HG03439 (cell line): ENCODE data around the gene BAIAP2L1.

Source experiments
- ATAC-seq: cut with Tn5 transposase; IDR thresholded peaks from one replicate; pipeline ENCODE4 v1.9.1; 2021; ENCODE audit warnings: mild to moderate bottlenecking, moderate library complexity; ENCODE audit not compliant: unreplicated experiment

The BAIAP2L1 gene

GRCh38 chr7:98280791-98281756, 119.8 kb downstream of the BAIAP2L1 start, which contains the start of gene BRI3:
Gene BRI3, plus strand, starts transcription at chr7:98281686. Its CDS starts 110 bp downstream, at chr7:98281796.
- peak; percentile 78 for ATAC-seq

GRCh38 chr7:98280296-98280695, 120.6 kb downstream of the BAIAP2L1 start:
- no peak for ATAC-seq

- ATAC-seq = no peak
Observed at GRCh38 chr7:98278936-98279335, 122.0 kb downstream of the BAIAP2L1 start.

- no peak for ATAC-seq
Observed at GRCh38 chr7:98278408-98278807, 122.5 kb downstream of the BAIAP2L1 start.

GRCh38 chr7:98276241-98276761, 124.6 kb downstream of the BAIAP2L1 start:
- ATAC-seq = no peak

GRCh38 chr7:98267303-98267702, 133.6 kb downstream of the BAIAP2L1 start:
- ATAC-seq = no peak

GRCh38 chr7:98266840-98267239, 134.1 kb downstream of the BAIAP2L1 start:
- no peak for ATAC-seq

- ATAC-seq = no peak
Observed at GRCh38 chr7:98265841-98266271, 135.0 kb downstream of the BAIAP2L1 start.

GRCh38 chr7:98257701-98258100, 143.2 kb downstream of the BAIAP2L1 start:
- no peak for ATAC-seq

- no peak for ATAC-seq
Observed at GRCh38 chr7:98256431-98256830, 144.5 kb downstream of the BAIAP2L1 start.

- ATAC-seq = no peak
Observed at GRCh38 chr7:98254951-98255610, 145.8 kb downstream of the BAIAP2L1 start.

- no peak for ATAC-seq
Observed at GRCh38 chr7:98254516-98254915, 146.4 kb downstream of the BAIAP2L1 start.

- ATAC-seq = peak; percentile 0
Observed at GRCh38 chr7:98252425-98253054, 148.3 kb downstream of the BAIAP2L1 start.

GRCh38 chr7:98251601-98252424, 149.1 kb downstream of the BAIAP2L1 start, which contains the start of gene TECPR1:
Gene TECPR1, minus strand, starts transcription at chr7:98252232. Its CDS starts 6,086 bp downstream, at chr7:98246146.
- peak; percentile 95 for ATAC-seq

GRCh38 chr7:98251231-98251600, 149.7 kb downstream of the BAIAP2L1 start:
- peak; percentile 20 for ATAC-seq

- ATAC-seq = no peak
Observed at GRCh38 chr7:98250789-98251188, 150.1 kb downstream of the BAIAP2L1 start.

GRCh38 chr7:98249106-98249505, 151.8 kb downstream of the BAIAP2L1 start:
- no peak for ATAC-seq

- ATAC-seq = no peak
Observed at GRCh38 chr7:98248156-98248555, 152.7 kb downstream of the BAIAP2L1 start.

GRCh38 chr7:98244871-98245270, 156.0 kb downstream of the BAIAP2L1 start:
- no peak for ATAC-seq

GRCh38 chr7:98242934-98243333, 158.0 kb downstream of the BAIAP2L1 start:
- ATAC-seq = no peak
